Measurements from ENCODE around the gene TRIM29.

Gene TRIM29

DNA sequence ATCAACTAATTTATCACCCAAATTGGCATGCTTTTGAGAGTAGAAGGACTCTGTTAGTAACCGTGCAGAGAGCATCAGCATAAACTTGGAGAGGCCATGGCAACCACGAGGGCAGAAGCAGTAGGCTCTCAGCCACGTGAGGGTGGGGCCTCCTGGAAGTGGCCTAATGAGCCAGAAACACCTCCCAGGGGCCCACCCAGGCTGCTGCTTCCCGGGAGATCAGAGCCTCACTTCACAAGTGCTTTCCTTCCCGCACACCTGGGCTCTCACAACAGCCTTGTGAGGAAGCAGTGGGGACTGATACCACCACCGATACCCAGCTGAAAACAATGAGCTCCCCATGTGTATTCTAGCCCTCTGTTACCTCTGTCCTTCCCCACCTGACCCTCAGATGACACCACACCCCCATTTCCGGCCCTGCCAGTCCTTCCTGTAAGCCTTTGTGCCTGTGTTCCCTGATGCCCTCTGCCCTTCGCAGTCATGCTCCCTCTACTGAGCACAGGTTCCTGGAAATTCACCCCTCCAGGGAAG lies 17.0 kb downstream of the TRIM29 start:
- no peak for DNase-seq

DNA sequence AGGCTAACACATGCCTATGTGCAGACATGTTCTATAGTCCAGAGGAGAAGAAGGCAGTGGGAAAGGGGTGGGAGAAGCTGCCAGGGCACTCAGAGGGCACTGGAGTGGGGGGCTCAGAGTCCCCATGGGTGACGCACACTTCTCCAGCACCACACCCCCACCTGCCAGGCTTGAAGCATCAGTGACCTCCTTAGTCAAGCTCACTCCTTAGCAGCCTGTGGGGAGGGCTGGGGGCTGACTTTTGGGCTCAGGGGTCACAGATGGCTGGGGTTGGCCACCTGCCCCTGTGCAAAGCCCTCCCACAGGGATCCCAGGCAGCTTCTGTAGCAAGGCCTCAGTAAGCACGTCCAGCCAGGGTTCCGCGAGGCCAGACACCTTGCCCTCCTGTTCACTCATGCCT lies 18.8 kb downstream of the TRIM29 start:
- DNase-seq = no peak

DNA sequence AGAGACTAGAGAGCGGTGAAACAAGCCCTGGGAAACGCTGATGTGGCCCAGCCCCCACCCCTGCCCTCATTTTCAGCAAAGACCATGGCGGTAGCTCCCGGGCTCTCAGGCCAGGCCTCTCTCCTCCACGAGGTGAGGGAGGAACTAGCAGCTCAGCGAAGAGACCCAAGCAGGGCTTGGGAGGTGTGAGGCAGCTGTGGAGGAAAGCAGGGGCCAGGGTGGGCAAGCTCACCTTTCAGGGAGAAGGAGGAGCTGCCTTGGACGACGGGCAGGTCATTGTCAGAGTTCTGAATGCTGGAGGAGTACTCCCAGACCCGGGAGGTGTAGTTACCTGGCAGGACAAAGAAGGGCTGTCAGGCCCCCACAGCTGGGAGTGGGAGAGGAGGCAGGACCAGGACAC lies 19.9 kb downstream of the TRIM29 start:
- DNase-seq = no peak

DNA sequence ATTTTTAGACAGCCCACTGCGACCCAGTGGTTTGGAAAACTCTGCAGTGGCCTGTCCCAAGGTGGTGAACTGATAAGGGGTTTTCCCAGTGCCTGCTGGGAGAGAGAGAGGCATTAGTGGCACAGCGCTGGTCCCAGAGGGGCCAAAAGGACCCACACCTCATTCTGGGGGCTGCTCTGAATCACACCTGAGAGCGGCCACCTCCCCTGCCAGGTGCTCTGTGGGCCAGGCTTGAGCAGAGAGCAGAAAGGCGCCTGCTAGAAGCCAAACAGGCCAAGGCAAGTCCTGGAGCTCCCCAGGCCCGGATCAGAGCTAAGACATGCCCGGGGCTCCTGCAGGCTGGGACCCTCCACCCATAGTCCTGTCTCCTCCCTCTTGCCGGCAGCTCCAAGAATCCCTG lies 20.9 kb downstream of the TRIM29 start:
- no peak for DNase-seq

DNA sequence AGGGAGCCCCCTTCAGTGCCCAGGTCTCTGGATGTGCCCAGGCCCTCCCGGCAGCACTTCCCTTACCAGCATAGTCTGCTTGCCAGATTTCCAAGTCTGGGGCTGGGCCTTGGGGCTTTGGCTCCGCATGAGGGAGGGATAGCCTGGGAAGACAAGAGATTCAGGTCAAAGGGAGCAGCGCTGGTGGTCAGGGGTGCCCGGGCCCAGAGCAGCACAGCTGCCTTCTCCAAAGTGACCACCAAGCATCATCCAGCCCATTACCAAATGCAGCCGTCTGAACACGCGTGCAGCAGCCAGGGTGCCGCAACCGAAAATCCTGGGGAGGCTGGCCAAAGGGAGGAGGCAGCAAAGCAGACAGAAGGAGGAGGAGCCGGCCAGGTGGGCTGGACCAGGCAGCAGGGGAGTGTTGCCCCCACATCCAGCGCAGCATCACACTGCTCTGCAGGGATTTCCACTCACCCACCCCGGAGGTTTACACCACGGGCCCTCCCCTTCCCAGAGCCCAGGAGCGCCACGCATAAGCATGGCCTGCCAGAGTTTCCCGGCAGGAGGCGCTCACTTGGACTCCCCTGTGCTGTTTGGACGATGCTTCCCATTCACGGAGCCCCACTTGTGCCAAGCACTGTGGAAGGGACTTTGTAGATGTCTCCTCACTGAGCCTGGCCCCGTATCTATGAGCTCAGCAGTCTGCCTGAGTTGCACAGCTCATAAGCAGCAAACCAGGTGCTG lies 22.5 kb downstream of the TRIM29 start:
- no peak for DNase-seq

DNA sequence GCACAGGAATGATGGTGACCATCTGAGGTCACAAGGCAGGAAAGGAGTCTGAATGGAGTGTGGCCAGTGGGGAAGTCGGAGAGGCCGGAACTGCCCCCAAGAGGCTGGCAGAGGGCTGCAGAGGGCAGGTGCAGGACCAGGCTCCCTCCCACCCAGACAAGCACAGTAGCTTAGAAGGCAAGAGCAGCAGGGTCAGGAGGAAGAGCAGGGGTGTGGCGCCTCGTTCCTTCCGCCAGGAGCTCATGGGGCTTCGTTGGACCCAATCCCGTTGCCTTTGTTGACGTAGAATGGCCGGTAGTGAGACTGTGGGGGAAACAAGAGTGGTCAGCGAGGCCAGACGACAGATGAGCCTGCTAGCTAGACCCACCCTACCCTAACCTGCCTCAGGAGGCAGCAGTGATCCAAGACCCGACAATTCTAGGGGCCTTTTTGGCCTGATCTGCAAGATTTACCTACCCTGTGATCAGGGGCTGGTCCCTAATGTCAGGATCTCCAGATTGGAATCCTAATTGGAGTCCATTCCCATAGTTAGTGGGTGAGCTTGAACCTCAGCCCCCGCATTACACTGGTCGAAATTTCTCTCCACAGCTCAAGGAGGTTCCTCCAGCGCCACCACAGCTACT lies 25.6 kb downstream of the TRIM29 start:
- no peak for DNase-seq

DNA sequence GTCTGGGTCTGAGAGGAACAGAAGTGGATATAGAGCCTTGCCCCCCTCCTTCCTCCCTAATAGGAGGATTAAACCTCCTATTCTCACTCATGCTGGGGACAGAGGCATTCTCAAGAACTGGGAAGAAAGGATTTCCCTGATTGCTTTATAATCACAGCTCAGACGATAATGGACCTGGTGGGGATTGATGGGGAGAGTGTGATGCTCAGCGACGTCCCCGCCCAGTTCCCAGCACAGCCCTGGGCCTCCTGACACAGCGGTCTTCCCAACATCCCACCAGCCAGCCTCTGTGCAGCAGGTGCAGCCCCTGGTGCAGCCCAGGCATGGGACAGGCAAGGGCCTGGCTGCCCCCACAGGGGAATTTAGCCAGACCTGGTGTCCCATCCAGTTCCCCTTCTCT lies 28.4 kb downstream of the TRIM29 start:
- no peak for DNase-seq

DNA sequence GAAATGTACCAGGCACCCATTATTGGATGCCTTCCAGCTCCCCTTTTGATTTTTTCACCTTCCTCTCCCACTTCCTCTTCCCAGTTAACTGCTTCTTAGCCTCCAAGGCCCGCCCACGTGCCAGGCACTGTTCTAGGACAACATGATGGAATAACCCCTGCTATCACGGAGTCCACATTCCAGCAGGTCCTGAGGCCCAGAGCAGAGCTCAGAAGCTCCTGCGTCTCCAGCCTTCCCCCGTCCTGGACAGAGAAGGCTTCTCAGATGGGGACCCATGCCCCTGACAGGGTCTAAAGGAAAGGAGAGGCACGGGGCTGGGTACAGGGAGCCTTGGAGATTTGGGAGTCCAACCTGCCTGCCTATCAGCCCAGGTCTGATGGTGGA lies 29.1 kb downstream of the TRIM29 start:
- no peak for DNase-seq

DNA sequence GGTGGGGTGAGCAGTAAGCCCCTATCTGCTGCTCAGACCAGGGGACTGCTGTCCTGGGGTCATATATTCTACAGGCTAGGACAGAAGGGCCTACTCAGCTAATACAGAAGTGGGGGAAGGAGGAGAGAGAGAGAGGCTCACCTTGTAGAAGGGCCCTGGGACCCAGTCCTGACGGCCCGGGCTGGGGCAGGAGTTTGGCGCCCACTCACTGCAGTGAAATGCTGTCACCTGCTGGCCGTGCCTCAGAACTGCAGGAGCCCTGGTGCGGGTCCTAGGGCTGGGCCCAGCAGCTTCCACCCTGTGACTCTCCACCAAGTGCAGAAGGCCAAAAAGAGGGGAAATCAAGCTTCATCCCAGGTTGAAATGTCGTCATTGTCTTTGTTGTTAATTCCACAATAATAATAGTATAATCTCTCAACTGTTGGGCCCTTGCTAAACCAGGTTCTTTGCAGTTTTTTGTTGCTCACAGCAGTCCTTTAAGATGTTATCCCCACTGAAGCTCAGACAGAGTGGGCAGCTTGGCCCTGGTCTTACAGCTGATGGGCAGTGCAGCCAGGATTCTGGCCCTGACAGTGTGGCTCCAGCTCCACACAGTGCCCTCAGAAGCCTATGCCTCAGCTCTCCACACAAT lies 29.6 kb downstream of the TRIM29 start:
- peak in 1 of 2 experiments; percentile 19 for DNase-seq

DNA sequence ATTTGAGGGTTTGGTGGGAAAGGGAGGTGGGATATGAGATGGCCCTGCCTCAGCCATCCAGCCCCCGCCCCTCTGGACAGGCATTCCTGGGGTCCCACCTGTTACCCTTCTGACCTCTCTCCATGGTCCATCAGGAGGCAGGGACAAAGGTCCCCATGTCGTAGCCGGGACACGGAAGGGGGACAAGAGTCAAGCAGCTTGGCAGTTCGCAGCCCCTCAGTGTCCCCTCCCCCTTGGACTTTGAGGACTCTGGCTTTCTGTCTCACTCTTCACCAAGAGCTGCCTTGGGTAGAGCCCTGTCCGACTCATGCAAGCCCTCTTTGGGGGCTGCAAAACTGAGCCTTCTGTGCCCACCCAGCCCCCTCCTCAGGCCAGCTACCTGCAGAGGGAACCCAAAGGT lies 30.2 kb downstream of the TRIM29 start:
- no peak for DNase-seq

DNA sequence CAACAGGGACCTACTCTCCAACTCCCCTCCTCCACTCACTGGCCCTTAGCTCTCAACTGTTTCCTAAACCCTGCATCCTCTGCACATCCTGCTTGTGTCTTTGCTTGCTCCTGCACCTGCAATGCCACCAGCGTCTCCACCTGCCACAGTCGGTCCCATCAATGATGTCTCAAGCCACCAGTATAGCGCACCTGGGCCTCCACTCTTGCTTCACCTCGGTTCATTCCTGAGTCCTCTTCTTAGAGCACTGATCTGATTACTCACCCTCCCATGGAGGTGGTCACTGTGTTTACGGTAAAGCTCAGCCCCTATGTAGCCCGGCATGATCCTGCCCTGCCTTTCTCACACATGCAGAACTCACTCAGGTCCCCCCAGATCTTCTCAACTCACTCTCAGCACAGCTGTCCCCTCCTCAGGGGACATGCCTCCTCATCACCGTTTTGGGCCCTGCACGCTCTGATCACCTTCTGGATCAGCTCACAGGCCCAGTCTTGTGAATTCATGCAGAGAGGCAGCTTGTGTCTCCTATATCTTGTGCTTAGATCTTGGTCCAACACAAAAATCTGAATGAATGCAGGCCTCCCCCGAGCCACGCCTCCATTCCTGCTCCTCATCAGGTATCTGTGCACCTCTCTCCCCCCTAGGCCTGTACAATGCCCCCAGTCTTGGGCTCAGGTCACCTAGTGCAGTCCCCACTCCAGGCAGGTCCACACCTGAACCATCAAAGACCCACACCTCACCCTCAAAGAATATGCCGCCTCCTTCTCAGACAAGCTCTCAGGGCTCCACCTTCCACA lies 31.4 kb downstream of the TRIM29 start:
- DNase-seq = no peak

DNA sequence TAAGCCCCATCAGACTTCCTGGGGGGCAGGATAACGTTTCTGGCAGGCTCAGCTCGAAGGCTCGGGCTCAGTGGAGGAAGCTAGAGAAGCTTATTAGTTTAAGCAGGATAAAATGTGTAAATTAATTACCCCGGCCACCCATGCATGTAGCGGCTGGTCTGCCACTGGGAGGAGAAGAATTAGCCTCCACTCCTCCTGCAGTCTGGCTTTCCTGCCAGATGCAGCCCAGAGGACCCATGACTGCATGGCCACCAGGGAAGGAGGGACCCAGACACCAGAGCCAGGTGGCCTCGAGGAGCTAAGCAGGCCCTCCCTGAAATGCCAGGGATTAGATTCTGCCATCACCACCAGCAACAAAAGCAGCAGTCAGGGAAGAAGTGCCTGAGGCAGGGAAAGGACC lies 32.3 kb downstream of the TRIM29 start:
- no peak for DNase-seq

DNA sequence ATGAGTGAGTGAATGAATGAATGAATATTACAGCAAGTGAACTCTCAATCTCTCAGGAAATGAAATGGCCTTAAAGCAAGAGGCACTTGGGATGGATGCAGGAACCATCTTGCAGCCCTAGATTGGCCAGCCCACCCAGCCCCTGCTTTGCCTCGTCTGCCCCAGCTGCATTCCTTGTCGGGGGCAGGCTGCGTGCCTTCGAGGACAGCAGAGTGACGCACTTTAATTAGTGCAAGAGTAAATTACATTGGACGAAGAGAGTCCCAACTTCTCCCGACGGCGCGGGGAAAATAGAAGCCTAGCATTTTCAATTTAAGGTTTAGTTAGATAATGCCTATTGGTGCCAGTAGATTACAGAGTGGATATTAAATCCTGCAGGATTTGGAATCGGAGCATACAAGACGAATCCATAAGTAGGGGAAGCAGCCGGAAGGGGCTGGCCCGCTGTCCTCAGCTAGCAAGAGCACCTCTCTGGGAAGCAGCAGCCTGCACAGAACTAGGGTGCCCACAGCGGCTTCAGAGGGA lies 33.8 kb downstream of the TRIM29 start:
- no peak for DNase-seq

DNA sequence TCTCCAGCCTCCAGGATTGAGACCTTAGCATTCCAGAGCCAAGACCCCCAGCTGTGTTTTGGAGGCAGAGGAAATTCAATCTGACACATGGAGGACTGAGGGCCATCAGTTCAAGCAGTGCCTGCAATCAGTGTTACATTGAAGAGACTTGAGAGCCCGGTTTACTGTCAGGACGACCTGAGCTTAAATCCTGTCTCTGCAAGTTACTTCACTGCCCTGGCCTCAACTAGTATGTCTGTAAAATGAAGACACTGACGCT lies 35.1 kb downstream of the TRIM29 start:
- no peak for DNase-seq

DNA sequence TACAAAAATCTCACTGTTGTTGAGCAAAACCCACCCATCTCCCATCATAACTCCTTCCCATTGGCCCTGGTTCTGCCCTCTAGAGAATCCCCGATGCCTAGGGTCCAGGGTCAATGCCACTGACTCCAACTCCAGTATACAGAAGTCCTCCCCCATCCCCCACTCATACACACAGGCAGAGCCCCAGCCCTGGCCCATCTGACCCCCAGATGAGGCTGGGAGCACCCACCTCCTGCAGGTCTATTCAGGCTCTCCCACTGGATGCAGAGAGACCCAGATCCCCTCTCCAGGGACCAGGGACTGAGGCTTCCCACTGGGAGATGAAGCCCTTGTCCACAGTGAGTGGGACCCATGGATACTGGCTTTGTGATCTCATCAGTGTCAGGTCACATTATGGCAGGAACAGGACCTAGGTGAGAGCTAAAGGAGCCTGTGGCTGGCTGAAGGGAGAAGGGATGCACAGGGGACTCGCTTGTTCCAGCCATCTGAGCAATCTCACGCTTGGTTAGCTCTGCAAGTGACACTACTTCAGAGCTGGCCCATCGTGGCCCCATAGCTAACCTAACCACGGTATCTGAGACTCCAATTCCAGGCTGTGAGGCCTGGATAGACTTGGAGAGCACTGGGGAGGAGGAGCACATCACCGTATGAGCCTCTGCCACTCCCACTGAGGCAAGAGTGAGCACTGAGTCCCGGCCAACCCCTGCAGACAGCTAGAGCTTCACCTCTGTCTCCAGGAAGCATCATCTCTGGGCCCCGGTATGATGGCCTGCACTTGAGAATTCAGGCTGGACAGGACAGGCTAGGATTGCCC lies 35.7 kb downstream of the TRIM29 start:
- DNase-seq = no peak

DNA sequence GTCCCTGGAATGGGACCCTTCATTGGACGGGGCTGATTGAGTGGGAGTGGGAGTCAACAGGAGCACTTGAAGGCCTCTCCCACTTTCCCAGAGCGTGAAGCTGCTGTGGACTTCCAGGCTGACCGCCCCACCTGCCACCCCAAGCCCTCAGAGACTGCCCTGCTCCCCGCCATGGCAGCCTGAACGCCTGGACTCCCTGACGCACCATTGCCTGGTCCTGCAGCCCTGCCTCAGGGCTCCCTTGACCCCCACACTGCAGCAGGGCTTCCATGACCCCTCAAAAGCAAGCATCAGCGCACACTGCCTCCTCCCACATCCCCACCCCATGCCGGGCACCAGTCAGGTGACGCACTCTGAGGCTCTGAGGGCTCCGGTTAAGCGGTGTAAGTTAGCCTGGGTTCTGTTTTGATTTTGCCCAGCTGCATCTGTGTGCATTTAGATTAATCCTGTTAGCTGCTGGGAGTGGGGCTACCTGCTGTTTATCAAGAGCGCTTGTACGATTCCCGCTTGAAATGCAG lies 39.4 kb downstream of the TRIM29 start:
- no peak for DNase-seq

DNA sequence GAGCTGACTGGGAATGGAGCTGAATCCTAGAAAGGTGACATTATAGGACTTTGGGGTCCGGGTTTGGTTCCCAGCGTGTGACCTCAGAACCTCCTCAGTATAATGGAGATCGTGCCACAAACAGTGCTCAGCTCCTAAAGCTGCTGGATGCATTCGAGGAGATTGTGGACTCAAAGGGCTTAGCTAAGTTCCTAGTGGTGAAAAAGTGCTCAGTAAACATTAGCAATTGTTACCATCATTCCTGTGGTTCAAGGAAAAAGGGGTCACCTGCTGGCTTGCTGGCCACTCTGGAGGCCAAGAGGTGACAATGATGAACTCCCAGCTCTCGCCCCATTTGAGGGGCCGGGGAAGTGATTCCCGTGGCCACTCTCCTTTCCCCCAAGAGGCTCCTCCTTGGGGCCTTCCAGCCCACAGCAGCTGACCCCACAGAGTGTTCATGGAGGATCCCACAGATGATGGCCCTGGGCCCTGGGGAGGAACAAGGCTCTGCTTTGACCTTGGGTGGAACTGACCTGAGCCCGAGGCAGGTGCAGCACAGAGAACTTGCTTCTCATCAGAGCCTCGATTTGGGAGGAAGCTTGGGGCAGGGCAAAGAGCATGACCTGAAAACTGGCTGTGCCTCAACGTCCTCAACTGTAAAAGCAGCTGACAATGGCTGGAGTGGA lies 40.1 kb downstream of the TRIM29 start:
- no peak for DNase-seq

DNA sequence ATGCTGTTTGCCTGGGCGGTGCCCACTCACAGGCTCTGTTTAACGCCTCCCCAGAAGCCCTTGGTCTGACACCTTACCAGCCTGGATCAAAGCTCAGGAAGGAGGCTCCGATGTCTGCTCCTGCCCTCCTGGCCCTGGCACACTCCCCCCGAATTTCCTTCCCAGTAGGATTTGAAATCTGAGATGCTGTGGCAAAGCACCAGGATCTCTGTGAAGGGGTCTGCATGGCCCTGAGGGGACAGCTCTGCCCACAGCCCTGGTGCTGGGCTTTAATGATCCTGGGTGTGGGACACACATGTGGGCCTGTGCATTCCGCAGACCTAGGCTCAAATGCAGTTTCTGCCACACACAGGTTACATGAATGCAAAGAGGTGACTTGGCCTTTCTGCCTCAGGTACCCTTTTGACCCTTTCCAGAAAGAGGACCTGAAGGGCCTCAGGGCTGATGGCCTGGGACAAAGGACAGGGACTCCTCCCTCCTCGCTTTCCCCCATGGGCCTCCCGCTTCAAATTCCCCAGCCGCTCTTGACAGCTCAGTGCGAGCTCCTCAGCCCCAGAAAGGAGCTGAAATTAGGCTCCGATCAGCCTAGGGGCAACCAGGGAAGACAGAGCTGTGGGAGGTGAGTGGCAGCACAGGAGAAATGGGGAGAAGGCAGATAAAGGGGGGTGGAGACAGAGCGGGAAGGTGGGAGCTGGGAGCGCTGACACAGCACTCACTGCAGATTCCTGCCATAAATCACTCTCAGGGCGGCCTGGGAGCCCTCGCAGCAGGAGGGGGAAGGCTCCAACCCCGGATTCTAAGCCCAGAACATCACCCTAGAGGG lies 41.3 kb downstream of the TRIM29 start:
- no peak for DNase-seq

DNA sequence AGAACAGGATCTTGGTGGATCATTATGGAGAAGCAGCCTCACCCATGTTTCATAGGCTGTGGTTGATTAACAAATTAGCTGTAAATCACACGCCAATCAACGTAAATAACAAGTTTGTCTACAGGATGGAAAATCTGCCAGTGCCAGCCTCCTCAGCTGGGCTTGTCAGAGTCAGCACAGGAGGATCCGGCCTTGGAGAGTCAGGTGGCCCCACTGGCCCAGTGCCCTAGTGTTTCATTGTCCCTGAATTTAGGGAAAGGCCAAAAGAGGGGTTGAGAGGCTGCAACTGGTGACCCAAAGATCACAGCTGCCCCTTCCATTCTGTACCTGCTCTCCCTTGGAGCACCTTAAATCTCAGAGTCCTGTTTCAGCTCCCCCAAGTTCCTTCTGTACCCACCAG lies 42.4 kb downstream of the TRIM29 start:
- DNase-seq = no peak

DNA sequence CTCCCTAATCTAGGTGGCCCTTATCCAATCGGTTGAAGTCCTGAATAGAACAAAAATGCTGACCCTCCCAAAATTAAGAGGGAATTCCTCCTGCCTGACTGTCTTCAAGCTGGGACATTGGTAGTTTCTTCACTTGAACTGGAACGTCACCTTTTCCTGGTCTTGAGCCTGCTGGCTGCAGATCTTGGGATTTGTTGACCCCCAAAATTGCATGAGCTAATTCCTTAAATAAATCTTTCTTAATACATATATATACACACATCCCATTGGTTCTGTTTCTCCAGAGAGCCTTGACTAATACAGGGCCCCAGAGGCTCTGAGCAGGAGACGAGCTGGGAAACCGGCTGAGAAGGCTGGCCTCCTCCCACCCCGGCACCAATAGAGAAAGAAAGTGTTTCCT lies 46.2 kb downstream of the TRIM29 start:
- no peak for DNase-seq

DNA sequence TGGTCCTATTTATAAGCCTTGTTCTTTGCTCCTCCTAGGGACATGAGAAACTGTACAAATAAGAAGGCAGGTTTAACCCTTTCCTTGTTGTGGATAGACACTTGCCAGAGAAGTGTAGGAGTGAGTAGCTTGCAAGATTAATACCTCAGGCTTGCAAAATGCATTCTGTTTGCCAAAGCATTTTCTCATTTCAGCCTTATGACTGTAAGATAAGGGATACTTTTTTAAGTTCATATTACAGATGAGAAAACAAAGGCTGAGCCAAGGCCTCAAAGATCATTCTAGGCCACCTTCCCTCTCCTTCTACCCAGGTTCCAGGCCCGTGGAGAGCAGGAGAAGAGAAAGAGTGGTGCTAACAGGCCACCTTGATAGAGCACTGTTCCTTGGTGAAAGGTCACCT lies 46.8 kb downstream of the TRIM29 start:
- DNase-seq = no peak

All from SW 1271 (cell line).